A172 (cell line): Measurements from ENCODE around the gene OVOL2. TPM values are rescaled to one million over a fixed set of nuclear protein-coding genes. Genes with fewer than 3 reads are reported as not detected.

ENCODE experiments used
- DNase-seq: peaks from one replicate; pipeline ENCODE4 v3.0.0-alpha.2; 2015; ENCODE audit warnings: low spot score
- total RNA-seq: library from RNA; depleted of rRNA; stranded (reverse); fragments of >200 nt; shearing (Covaris generic); gene quantifications from 2 replicates; pipeline ENCODE4 v1.2.3, GENCODE V29; 2014; rRNA removed

The OVOL2 gene
- total RNA-seq, 1 experiment from 2014 or later, result not detected

DNA sequence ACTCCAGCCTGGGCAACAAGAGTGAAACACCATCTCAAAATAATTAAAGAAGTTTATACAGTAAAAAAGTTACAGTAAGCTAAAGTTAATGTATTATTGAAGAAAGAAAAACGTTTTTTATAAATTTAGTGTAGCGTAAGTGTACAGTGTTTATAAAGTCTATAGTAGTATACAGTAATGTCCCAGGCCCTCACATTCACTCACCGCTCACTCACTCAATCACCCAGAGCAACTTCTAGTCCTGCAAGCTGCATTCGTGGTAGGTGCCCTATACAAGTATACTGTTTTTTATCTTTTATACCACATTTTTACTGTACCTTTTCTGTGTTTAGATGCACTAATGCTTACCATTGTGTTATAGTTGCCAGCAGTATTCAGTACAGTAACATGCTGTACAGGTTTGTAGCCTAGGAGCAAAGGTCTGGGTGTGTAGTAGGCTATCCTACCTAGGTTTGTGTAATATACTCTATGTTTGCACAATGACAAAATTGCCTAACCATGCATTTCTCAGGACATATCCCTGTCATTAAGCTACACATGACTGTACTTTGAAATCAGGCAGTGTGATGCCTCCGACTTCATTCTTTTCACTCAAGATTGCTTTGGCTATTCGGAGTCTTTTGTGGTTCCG is 72.2 kb downstream of the OVOL2 start:
- no peak for DNase-seq

DNA sequence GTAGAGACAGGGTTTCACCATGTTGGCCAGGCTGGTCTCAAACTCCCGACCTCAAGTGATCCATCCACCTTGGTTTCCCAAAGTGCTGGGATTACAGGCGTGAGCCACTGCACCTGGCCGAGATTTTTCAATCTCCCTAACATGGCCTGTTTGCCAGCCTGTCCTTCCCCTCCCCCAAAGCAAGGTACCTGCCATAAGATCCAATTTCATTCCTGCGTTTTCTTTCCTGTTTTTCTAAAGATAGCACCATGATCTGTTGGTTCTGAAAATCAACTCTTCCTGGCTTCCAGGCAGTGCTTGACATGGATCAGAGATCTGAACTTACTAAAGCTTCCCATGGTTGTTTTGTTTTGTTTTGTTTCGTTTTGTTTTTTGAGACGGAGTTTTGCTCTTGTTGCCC is 81.4 kb downstream of the OVOL2 start:
- no peak for DNase-seq

Other genes with a start within 250 kb of the OVOL2 start
- 110 and 134 TPM in 2 replicates for gene SNX5, start 89.1 kb downstream of the OVOL2 start, total RNA-seq
- 17.4 and 19.3 TPM in 2 replicates for gene MGME1, start 88.9 kb downstream of the OVOL2 start, total RNA-seq
- gene KAT14, start 79.9 kb upstream of the OVOL2 start, total RNA-seq, result 26.3 and 29.9 TPM in 2 replicates
- gene PET117, start 79.9 kb upstream of the OVOL2 start, total RNA-seq, result 43.0 and 43.5 TPM in 2 replicates
- gene ZNF133, start 230.6 kb upstream of the OVOL2 start, total RNA-seq, result 16.6 and 18.1 TPM in 2 replicates